Measurements from ENCODE around the gene PTPRD.
"Not testable (repeated sequence)": the region's sequence is repeated elsewhere in the genome, so short reads cannot be mapped to it uniquely, and the experiment has no call there.

The PTPRD gene

DNA sequence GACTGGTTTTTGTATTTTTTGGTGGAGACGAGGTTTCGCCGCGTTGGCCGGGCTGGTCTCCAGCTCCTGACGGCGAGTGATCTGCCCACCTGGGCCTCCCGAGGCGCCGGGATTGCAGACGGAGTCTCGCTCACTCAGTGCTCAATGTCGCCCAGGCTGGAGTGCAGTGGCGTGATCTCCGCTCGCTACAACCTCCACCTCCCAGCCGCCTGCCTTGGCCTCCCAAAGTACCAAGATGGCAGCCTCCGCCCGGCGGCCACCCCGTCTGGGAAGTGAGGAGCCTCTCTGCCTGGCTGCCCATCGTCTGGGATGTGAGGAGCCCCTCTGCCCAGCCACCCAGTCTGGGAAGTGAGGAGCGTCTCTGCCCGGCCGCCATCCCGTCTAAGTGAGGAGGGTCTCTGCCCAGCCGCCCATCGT, 163.6 kb downstream of the PTPRD start:
- not testable (repeated sequence) for DNase-seq

DNA sequence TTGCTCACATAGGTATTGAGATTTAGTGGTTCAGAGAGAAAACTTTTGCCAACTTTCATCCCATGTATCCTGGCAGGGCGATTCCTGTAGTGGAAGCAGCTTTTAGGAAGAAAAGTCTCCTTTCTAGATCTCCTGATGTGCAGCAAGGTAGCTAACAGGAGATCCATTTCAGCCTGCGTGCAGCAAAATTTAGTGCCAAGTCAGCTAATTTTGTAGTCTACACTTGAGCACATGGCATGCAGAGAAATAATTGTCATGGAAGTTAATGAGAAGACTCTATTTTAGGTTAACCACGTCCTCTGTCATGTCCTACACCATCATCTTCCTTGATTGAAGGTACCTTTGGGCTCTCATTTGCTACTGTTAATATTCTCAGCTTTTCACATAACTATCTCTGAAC, 165.8 kb downstream of the PTPRD start:
- no peak for DNase-seq

DNA sequence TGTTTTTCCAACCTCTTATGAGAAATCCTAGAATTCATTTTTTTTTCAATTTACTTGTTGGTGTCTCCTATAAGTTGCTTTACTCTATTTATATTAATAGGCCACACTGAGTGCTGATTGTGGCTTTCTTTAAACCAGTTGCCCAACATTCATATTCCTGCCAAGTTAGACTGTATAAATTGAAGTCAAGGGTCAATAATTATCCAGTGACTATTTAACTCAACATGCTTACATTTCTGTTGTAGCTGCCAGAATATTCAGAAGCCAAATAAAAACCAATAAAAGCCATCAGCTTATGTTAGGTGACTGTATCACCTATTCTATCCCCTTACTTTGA, 169.0 kb downstream of the PTPRD start:
- DNase-seq = no peak

DNA sequence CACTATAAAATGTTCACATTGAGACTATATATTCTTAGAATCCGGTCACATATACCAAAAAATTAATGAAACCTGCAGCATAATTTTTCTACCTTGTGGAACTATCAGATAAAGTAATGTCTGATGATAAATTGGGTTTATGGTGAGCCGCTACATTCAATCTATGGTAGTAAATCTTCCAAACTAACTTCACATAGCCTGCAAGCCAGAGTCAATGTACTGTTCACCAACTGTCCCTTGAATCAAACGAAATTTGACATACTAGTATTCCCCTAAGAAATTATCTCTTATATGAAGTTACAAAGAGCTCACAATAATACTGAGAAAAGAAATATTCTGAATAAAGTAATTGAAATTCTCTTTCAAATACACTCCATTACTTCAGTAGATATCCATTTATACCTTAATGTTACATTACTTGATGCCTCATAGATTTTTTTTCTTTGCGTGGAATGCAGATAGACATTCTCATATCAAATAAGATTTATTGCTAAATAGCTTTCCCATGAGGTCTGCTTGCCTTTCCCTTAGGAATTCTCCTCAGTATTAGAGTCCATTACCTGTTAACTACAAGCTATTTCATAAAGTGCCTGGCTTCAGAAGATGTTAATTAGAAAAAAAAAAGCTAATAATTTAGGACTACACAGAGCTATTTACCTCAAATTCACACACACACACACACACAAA, 169.5 kb downstream of the PTPRD start:
- no peak for DNase-seq

DNA sequence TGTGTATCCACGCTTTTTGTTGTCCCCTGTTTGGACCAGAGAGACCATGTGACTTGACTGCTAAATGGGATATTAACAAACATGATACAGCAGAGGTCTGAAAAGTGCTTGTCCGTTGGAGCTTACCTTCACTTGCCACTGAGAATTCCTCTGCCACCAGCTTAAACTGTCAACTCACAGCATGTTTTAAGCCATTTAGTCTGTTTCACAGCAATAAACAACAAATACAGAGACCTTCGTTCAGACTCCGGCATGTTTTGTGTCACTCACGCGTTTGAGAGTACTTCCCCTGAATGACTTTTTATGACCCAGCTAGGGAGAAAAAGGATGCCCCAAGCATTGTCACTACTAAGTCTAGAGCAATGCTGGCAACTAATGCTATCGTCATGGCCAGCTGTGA, 173.8 kb downstream of the PTPRD start:
- no peak for DNase-seq

DNA sequence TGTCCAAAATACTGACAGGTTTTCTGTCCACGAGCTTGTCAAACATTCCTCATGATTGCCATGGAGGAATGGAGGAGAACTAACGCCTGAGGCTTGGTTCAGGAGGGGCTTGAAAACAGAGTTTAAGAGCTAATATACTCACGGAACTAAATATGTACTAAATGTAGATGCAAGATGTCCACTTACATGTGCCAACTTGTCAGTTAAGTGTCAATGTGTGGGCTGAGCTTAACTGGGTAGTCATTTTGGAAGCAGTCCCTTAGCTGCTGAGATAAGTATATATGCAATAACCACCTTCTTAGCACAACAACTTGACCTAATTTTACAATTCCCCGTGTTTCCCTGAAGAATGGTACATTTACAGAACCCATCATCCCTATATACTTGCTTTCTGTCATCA, 176.0 kb downstream of the PTPRD start:
- DNase-seq = no peak

DNA sequence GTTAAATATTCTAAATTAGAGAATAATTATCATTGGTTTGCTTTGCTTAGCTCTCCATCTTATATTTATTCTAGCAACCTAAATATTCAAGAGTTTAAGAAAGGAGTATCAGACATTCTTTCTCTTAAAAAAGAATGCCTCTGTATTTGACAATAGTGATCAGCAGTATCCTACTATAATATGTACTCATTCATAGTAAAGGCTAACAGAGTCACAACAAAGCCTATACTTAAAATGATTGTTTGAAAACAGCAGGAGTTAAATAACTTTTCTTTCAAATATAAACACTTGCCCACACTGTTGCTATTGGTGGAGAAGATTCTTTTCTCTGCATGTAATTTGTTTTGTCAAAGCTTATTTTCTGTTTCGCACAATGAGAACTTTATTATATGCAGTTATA, 178.4 kb downstream of the PTPRD start:
- DNase-seq = no peak

DNA sequence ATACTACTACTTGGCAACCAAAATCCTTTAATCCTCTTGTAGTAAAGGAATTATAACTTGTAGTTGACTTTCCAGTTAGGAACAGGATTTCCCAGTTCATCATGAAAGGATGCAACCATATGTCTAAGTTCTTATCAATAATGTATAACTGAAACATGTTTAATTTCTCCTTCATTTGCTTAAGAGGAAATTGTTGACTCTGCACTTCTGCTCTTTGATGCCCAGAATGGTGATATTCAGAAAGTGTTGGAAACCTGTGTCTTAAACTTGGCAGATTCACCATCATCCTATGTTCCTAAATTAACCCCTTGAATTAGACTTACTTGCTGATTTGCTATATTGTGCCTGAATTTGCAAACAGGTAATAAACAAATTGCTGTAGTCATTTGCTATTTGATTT, 201.5 kb downstream of the PTPRD start:
- DNase-seq = no peak

DNA sequence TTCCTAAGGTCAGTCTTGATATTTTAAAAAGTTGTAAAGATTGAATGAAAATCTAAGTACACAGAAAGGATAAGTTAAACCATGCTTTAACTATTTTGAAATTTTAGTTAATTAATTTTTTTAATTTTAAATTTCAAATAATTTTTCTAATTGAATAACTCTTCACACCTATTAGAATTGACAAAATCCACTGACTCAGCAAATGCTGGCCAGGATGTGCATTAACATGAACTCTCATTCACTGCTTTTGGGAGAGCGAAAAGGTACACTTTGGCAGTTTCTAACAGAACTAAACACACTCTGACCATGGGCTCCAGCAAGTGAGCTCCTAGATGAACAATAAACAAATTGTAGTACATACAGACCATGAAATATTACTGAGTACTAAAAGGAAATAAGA, 209.5 kb downstream of the PTPRD start:
- DNase-seq = no peak

DNA sequence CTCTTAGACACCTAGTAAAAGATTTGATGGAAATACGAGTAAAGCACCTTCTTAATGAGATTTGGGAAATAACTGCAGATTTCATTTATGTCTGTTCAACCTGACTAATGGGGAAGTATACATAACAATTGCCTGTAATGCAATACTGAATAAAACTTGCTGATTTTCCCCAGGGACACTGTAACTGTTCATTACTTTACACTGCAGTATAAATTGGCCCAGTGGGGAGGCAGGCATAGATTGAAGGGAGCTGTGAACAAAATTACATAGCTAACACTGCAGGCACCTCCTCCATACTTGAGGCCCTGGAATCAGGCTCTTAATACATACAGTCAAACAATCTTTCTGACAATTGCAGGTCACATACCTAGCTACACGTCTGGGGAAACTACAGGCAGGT, 216.2 kb downstream of the PTPRD start:
- no peak for DNase-seq

DNA sequence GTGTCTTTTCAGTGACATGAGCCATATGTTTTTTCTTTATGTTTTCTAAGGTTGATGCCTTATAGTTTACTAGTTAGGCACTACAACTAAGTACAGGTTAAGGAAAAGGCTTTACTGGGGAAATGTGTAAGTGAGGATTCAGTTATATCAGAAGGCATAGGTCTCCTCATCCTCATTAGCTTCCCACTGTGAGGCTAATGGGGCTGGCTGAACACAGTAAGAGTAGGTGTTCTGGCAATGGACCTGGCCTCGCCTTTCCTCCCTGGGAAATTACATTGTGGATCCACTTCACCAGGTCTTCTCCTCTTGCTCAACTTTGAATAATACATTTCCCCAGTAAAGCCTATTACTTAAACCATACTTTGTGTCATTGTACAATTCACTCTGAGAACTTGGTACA, 225.5 kb downstream of the PTPRD start:
- no peak for DNase-seq

DNA sequence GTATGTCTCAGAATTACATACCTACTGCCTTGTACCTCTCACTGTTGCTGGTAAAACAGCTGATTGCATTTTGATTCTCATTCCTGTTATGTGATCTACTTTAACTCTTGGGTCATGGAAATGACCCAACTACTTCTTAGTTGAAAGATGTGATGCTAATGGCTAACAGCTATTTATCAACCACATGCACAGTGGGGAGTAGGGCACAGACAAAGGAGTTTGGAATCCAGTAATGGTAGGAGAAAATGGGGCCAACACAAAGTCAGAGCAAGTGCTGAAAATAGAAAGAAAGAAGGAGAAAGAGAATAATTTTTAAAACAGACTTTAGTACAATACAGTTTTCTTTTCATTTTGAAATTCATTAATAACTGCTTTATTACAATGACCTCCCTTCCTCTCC, 241.0 kb downstream of the PTPRD start:
- no peak for DNase-seq

DNA sequence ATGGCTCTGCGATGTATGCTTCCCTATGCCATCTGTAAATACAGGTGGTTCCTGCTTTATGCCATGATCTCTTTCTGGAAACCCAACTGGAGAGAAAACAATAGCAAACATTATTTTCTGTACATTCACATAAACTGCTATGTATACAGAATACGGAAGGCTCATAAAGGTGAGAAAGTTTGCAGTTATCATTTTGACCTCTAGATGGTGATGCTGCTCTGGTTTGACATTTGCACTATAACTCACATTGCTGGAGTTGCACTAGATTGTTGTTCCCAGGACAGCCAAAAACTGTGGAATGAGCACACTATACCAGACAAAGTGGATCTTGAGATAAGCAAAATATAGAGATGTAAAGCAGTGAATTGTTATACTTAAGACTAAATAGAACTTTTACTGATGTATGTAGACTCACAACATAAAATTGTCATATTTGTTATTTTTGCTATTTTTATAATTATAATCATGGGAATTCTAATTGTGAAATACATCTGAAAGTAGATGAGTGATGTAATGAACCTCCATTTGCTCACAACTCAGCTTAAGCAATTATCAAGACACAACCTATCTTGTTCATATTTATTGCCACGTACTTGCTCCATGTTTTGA, 246.5 kb downstream of the PTPRD start:
- no peak for DNase-seq

DNA sequence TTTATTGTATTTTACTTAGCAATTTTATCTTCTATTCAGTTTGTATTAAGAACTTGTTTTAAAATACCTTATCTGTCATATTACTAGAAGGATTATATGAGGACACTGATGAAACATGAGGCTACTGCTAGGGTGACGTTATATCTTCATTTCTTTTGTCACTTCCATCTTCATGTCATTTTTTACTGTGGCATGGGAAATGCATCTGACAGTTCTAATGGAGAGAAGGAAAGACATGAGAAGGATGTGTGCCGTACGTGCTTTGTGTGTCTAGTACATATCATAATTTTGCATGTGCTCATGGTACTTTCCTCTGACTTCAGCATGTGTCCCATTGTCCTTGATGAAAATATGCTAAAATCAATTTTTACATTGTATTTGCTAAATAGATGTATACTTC, 258.2 kb downstream of the PTPRD start:
- DNase-seq = no peak

DNA sequence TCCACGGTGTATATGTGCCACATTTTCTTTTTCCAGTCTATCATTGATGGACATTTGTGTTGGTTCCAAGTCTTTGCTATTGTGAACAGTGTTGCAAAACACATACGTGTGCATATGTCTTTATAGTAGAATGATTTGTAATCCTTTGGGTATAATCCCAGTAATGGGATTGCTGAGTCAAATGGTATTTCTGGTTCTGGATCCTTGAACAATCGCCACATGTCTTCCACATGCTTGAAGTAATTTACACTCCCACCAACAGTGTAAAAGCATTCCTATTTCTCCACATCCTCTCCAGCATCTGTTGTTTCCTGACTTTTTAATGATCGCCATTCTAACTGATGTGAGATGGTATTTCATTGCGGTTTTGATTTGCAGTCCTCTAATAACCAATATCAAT, 267.2 kb downstream of the PTPRD start:
- not testable (repeated sequence) for DNase-seq

DNA sequence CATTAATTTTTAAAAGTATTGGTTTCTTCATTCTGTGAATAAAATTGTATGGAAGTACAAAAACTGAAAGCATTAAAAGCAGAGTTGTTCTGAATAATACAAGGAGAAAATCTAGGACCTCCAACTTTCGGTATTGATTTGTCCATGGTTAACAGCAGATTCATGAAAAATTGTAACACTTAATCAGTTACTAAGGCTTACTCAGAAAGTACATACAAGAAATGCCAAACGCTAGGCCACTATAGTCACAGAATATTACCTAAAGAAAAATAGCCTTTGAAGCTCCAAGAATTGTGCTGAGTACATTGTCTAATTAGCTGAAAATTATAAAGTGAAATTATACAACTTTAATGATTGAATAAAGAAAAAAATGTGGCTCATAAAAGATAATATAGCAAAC, 271.7 kb downstream of the PTPRD start:
- DNase-seq = no peak

DNA sequence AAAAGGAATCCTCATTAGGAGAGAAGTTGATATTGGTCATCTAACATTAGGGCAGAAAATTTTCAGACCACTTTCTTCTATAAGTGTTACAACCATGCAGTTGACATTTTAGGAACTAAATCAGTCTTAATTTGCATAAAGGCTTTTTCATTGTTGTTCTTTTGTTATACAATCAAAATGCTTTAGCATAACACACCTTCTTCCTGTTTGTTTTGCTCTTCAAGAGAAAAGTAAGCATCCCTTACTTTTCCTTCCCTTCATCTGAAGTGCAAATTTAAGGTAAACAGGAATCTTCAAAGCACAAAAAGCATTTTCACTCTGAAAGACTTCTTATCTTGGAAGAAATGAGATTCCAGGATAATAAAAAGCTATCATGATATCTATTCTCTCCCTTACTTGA, 273.6 kb downstream of the PTPRD start:
- no peak for DNase-seq

DNA sequence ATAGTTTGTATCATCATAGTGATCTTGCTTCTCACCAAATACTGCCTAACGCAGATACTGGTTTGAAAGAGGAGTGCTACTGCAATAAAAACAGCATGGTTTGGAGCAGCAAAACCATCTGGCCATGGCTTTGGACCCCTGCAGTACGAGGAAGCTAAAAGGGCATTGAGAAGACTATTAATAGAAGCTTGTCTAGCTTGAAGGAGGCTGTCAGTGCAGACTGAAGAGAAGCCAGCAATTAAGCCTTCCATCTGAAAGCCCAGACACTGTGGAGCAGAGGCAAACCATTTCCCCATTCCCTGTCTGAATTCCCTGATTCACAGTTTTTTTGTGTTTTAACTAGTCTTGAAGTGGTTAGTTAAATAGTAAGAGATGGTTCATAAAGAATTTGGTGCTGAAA, 281.6 kb downstream of the PTPRD start:
- no peak for DNase-seq

DNA sequence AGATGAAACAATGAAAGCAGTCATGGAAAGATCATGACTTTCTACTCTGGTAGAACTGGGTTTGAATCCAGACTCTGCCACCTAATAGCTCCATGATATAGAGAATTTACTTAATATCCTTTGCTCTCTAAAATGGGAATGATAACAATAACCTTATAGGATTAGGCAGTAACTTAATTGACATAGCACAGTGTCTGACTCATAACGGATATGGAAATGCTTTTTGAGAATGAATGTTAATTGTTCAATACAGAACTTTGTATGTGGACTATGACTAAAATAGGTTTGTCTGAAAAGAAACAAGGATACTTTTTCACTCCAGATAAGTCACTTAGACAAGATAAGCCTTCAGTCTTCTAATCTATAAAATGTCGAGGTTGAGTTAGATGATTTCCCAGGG, 330.7 kb downstream of the PTPRD start:
- no peak for DNase-seq

DNA sequence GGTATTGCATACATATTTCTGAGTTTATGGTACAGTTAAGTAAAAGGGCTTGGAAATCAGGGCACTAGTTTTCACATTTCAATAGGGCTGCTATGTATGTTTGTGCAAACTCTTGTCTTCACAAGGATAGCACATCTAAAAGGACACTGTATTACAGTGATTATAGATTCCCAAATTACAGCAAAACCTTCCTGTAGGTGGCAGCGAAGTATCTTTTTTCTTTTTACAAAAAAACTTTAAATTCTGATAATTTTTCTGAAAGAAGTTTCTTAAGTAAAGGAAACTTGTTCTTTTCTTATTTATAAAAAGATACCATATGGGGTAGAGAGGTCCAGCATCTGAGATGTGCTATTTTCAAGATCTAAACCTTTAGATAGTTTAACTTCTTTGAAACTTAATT, 337.8 kb downstream of the PTPRD start:
- no peak for DNase-seq

DNA sequence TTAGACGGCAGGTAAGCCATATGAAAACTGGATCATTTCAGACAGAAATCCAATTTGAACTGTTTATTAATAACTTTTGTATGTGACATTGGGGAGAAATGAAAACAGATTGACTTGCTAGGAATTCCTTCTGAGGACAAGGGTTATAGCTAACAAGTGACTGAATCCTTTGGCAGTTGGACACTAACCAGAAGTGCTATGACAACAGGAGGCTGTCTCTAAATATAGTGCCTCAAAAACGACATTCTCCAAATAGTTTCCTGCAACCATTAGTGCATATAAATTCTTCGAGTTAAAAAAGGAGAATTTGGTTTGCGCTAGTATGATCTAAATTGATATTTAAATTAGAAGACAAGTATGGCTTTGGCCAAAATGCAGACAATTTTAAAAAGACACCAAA, 338.6 kb downstream of the PTPRD start:
- DNase-seq = no peak

DNA sequence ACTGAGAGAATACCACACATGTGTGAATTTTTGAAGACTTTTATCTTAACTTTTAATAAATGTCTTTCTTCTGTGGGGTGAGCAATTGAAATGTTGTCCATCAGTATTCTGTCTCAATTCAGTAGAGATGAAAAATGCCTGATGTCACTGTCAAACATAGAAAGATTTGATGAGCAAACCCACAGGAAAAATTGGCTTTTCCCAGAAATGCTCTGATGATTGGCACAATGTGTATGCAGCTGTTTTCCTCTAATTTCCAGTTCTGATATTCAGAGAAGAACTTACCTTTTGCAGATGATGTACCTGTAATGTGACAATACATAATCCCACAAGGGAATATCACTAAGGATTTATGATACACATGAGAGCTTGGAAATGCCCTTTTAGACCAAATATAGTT, 340.0 kb downstream of the PTPRD start:
- DNase-seq = no peak

DNA sequence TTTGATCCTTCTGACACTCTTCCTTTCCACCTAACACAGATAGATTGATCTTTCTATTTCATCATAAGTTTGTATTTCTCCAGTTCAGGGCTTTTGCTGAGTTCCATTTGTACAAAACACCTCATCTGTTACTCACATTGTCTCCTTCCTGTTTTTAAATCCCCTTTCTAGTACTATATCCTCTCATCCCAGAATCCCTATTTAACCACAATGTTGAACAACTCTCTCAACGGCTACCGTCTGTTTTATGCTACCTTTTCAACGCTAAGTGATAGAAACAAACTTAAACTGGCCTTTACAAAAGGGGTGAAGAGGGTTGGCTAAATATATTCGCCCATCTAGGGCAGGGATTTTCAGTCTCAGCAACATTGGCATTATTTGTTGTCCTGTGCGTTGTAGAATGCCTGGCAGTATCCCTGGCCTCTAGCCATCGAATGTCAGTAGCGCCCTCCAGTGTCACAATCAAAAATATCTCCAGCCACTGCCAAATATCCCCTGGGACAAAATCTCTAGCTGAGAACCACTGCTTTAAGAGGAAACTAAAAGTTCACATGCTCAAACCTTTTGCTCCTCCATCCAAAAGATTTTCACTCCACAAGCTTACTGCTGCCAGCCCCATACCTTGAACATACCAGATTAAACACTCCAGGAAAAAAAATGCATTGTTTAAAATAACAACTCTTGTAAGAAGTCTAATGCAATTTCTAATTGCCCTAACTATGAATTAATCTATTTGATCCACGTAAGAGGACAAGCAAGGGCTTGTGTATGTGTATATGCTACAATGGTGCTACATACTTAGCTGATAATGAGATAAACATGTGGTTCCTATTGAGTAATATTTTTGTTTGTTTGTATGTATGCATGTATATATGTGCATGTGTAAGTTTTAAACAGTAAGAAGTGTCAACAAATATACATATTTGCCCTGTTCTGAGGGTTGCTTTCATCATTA, 344.0 kb downstream of the PTPRD start:
- DNase-seq = no peak

DNA sequence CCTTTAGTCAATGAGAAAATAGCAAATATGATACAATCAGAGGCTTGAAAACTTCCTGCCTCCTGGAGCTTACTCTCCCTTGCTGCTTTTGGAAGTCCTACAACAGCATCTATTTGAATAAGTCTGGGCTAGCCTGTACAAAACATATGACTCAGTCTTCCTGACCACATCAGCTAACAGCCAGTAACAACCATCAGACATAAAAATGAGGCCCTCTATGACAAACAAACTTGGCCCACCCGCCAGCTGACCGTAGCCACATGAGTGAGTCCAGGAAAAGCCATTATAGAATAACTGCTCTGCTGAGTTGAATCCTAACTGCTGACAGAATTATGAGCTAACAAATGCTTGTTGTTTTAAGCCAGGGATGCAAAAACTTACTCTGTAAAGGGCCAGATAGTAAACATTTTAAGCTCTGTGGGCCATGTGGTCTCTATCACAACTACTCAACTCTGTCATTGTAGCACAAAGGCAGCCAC, 347.6 kb downstream of the PTPRD start:
- DNase-seq = no peak
